Measurements from ENCODE around the gene SYT17. TPM values are rescaled to one million over a fixed set of nuclear protein-coding genes. Genes with fewer than 3 reads are reported as not detected.

Gene SYT17
- total RNA-seq, 2 experiments from 2014 or later, result not detected

Other genes starting within 250 kb of the SYT17 start
- gene SMG1, start 241.8 kb upstream of the SYT17 start, total RNA-seq, result 10 to 100 TPM; 92.9 to 99.2 TPM
- not detected for gene TMC7, start 184.3 kb upstream of the SYT17 start, total RNA-seq
- gene COQ7, start 100.6 kb upstream of the SYT17 start, total RNA-seq, result 10 to 100 TPM; 20.6 to 21.5 TPM
- 10 to 100 TPM; 11.5 to 13.7 TPM for gene ITPRIPL2, start 54.3 kb upstream of the SYT17 start, total RNA-seq
- not detected for gene CLEC19A, start 117.5 kb downstream of the SYT17 start, total RNA-seq
- not detected for gene TMC5, start 249.6 kb downstream of the SYT17 start, total RNA-seq